ENCODE data around the gene NUDC. TPM values are rescaled to one million over a fixed set of nuclear protein-coding genes. Genes with fewer than 3 reads are reported as not detected.
A peak's percentile ranks its signal among the peaks of the same experiment; 100 is the strongest.

The NUDC gene
- total and polyA plus RNA-seq, 9 of the 15 experiments (the other 6 are each of a cell fraction or from before 2014, with no cell fraction given), result 9.8 to 234 (median 149) TPM

DNA sequence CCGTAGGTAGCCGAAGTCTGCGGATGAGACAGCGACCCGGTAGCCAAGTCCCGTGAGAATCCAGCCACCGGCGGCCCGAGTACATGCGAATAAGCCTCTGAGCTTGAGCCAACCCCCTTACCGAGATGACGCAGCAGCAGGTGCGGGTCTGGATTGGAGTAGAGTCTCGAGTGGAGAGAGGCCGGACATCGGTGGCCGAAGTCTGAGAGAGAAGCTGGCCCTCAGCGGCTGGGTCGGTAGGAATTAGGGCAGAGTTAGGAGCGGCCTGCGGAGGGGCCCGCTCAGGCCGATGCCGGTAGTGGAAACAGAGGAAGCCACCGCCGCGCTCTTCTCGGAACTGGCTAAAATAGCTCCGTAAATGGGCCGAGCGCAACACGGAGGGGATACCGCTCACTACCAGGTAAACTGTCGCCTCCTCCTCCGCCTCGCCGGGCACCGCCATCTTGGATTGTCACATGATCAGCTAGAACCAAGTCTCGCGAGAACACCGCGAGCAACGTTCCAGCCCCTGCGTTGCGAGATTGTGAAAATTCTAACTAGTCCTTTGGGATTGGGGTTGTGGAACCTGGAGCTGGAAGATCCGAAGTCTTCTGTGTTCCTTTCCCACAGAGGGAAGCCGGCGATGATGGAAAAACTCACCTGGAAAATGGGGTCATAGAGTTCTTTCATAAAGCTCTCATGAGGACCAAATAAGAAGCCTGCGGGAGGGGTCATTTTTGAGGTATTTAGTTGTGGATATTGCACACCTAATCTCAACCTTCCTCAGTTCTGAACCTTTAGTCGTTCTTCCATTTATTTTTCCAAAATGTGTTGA, 21.3 kb upstream of the NUDC start, which contains the start of gene GPATCH3 (continued):
- TF ChIP-seq ZNF444 (CRISPR knock-in tag; IDR thresholded peaks at IDR 0.05) (no peak), ATF1 (CRISPR knock-in tag; IDR thresholded peaks at IDR 0.05) (no peak), ATF1 (tag; IDR thresholded peaks at IDR 0.05) (peak; percentile 72), SIX5 (IDR thresholded peaks at IDR 0.05; ENCODE audit: borderline replicate concordance in 1 of 2, insufficient read depth in 1 of 2, low read depth in 1 of 2, low read length in 2 of 2) (peak in 1 of 2 experiments; percentile 42; a peak in 1 of 4 replicates), POLR3A (IDR thresholded peaks at IDR 0.05; ENCODE audit: borderline replicate concordance, extremely low read depth, insufficient read depth, insufficient read length) (no peak), JUN (IDR thresholded peaks at IDR 0.05; ENCODE audit: borderline replicate concordance, low read depth, low read length) (no peak), JUN (CRISPR knock-in tag; IDR thresholded peaks at IDR 0.05; ENCODE audit: borderline replicate concordance) (no peak), FOS (IDR thresholded peaks at IDR 0.05; ENCODE audit: extremely low read depth, insufficient read length) (no peak), DNMT1 (IDR thresholded peaks at IDR 0.05) (no peak), ZKSCAN1 (IDR thresholded peaks at IDR 0.05; ENCODE audit: low read depth, low read length) (peak; percentile 43; the same call in 1 of the 2 replicates), KHSRP (IDR thresholded peaks at IDR 0.05) (no peak), JUND (IDR thresholded peaks at IDR 0.05; ENCODE audit: borderline replicate concordance, low read depth, low read length) (no peak; the same call in 1 of the 2 replicates), JUND (tag; IDR thresholded peaks at IDR 0.05; ENCODE audit: borderline replicate concordance, low read depth, low read length) (peak; percentile 12; the same call in 2 of the 3 replicates), ZNF75A (CRISPR knock-in tag; IDR thresholded peaks at IDR 0.05) (no peak), PPARD (CRISPR knock-in tag; IDR thresholded peaks at IDR 0.05) (no peak), SMARCE1 (IDR thresholded peaks at IDR 0.05) (no peak), HNRNPUL1 (IDR thresholded peaks at IDR 0.05; ENCODE audit: low read length) (no peak), ZBTB2 (IDR thresholded peaks at IDR 0.05) (no peak), CBX1 (IDR thresholded peaks at IDR 0.05; ENCODE audit: low read depth) (no peak), ZNF146 (CRISPR knock-in tag; IDR thresholded peaks at IDR 0.05; ENCODE audit: unreplicated experiment) (no peak), TAF1 (IDR thresholded peaks at IDR 0.05; ENCODE audit: control insufficient read depth, extremely low read depth, insufficient read depth, low read length, severe bottlenecking) (peak; percentile 99)
- TF ChIP-seq, protein P1, sequence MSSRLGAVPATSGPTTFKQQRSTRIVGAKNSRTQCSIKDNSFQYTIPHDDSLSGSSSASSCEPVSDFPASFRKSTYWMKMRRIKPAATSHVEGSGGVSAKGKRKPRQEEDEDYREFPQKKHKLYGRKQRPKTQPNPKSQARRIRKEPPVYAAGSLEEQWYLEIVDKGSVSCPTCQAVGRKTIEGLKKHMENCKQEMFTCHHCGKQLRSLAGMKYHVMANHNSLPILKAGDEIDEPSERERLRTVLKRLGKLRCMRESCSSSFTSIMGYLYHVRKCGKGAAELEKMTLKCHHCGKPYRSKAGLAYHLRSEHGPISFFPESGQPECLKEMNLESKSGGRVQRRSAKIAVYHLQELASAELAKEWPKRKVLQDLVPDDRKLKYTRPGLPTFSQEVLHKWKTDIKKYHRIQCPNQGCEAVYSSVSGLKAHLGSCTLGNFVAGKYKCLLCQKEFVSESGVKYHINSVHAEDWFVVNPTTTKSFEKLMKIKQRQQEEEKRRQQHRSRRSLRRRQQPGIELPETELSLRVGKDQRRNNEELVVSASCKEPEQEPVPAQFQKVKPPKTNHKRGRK (tag; IDR thresholded peaks at IDR 0.05), result 0 out of 2 replicates have a peak, but pooled peaks have one; percentile 51
- TF ChIP-seq, protein P2, sequence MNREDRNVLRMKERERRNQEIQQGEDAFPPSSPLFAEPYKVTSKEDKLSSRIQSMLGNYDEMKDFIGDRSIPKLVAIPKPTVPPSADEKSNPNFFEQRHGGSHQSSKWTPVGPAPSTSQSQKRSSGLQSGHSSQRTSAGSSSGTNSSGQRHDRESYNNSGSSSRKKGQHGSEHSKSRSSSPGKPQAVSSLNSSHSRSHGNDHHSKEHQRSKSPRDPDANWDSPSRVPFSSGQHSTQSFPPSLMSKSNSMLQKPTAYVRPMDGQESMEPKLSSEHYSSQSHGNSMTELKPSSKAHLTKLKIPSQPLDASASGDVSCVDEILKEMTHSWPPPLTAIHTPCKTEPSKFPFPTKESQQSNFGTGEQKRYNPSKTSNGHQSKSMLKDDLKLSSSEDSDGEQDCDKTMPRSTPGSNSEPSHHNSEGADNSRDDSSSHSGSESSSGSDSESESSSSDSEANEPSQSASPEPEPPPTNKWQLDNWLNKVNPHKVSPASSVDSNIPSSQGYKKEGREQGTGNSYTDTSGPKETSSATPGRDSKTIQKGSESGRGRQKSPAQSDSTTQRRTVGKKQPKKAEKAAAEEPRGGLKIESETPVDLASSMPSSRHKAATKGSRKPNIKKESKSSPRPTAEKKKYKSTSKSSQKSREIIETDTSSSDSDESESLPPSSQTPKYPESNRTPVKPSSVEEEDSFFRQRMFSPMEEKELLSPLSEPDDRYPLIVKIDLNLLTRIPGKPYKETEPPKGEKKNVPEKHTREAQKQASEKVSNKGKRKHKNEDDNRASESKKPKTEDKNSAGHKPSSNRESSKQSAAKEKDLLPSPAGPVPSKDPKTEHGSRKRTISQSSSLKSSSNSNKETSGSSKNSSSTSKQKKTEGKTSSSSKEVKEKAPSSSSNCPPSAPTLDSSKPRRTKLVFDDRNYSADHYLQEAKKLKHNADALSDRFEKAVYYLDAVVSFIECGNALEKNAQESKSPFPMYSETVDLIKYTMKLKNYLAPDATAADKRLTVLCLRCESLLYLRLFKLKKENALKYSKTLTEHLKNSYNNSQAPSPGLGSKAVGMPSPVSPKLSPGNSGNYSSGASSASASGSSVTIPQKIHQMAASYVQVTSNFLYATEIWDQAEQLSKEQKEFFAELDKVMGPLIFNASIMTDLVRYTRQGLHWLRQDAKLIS (CRISPR knock-in tag; IDR thresholded peaks at IDR 0.05), result no peak
